ENCODE measurements around the gene RNF213.

- TF ChIP-seq CTCF (IDR thresholded peaks at IDR 0.05), result no peak
- TF ChIP-seq POLR2A (IDR thresholded peaks at IDR 0.05), result no peak
Observed at GRCh38 chr17:80319262-80319998, 58.8 kb downstream of the RNF213 start.
